ENCODE measurements around the gene DCLK1.

DCLK1 gene

DNA sequence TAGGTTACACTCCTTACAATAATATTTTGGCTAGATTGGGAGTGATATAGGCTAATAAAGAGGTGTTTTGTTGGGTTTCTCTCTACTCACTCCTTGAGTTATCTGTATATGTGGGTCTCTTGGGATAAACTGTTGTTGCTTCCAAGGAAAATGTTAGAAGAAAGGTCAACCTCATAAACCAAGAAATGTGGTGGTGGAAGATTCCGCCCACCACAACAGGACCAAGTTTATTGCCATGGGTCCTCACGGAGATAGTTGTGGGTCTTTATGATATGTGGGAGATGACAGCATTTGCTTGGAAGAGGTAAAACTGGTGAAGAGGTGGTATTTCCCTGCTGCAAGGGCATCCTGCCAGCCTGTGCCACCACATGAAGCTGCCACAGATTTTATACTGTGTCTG, 259.6 kb downstream of the DCLK1 start:
- DNase-seq (ENCODE audit: low read depth in 1 of 2, low spot score in 1 of 2), result no peak

DNA sequence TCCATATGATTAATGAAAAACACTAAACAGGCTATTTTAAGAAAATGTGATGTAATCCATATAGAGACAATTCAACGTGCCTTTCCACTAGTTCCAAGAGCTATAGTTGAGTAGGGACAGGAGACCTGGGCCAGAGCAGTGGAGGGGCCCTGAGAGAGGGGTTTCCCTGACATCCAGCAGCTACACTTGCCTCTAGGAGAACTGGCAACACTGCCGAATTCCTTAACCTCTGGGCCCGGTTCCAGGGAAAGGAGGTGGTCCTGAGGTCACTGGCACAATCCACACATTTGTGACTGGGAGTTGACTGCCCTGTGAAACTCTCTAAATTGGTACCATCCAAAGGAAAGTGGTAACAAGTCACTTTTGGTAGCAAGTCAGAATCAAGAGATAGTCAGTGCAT, 264.4 kb downstream of the DCLK1 start:
- no peak for DNase-seq (ENCODE audit: low read depth in 1 of 2, low spot score in 1 of 2)

DNA sequence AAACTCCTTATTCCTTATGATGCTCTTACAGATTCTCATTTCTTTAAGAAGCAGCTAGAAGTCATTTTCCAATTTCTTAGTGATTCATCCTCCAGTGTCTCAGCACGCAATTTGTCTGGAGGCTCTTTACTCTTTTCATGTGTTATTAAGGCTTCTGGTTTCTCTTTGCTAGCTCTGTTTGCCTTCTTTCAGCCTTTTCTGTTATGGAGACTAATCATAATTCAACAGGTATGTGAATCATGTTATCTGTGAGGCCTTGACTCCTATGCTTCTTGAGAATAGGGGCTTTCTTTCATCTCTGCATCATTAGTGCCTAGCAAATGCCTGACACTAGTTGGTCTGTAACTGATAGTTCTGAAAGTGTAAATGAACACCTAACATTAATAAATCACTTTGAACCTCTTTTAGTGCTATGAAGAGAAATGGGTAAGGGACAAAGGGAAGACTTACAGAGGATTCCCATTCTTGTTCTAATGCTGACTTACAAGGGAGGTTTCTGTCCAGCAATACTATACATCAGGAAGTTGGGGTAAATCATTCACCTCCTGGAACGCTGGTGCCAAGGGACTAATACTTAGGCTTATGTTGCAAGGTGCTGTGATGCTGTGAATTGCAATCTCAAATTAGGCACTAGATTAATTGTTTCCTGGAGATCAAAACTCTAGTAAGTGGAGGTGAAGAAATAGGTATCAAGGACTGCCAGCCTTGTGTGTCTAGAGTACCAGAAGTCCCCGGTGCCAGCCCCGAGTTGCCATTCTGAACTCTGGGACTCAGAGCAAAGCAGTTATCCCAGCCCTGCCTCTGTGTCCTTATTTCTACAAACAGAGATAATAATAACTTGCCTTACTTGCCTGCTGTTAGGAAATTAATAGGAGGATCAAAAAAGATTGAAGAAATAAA, 265.6 kb downstream of the DCLK1 start:
- no peak for DNase-seq (ENCODE audit: low read depth in 1 of 2, low spot score in 1 of 2)

DNA sequence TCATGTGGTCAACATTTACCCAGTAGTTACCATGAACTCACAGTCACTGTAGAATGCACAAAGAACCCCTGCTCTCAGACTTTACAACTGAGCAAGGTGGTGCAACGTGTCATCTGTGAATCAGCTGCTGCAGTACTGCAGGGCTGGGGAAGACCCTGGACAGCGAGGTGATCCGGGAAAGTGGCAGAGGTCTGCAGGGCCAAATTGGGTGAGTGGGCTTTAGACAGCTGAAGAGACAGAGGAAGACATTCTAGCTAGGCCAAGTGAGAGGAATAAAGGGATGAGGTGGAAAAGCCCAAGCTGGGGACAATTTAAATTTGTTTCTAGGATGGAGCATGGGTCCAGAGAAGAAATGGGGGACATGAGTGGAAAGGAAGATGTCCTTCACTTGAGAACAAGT, 270.5 kb downstream of the DCLK1 start:
- no peak for DNase-seq (ENCODE audit: low read depth in 1 of 2, low spot score in 1 of 2)

DNA sequence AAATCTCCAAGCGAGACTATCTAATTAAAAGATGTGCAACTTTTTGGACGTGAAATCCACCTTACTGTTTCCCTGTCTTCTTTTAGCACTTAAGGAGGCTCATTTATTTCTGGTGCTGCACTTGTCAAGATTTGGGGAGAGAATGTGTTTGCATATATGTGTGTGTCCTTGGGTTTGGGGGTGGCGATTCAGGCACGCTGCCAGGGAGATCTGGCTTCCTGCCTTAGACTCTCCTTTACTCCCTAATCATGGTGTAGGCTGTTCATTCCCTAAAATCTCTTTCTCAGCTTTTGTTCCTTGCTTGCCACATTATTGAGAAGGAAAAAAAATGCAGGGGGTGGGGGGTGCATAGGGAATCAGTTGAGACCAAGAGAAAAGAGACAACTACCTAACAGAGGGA, 271.2 kb downstream of the DCLK1 start:
- DNase-seq (ENCODE audit: low read depth in 1 of 2, low spot score in 1 of 2), result no peak

DNA sequence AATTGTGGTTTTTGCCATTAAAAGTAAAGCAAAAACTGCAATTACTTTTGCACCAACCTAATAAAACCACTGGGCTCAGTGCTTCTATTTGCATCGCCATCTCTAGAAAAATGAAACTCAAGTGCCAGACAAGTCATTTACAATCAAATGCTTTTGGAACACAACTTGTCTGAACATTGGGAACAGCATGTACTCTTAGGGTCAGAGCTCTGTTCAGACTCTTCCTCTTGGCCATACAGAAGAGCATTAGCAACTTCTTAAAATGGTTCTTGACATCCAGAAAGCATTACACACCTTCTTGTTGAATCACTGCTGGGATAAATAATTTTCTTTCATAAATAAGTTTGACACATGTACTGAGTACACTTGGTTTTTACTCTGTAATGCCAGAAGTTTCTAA, 272.5 kb downstream of the DCLK1 start:
- DNase-seq (ENCODE audit: low read depth in 1 of 2, low spot score in 1 of 2), result no peak

DNA sequence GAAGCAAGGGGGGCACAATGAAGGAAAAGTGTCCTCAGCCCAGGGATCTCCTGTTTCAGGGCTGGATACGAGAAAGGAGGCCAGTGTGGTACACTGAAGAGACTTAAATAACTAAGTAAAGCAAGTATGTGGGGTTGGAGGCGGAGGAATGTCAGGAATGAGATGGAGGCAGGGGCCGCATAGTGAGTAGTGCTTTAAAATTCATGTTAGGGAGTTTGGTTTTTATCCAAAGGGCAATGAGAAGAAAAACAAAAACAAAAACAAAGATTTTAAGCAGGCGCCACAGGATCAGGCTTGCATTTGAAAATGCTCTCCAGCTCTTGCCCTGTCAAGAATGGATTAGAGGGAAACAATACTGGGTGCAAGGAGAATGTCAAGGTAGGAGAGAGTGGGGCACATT, 273.4 kb downstream of the DCLK1 start:
- no peak for DNase-seq (ENCODE audit: low read depth in 1 of 2, low spot score in 1 of 2)

DNA sequence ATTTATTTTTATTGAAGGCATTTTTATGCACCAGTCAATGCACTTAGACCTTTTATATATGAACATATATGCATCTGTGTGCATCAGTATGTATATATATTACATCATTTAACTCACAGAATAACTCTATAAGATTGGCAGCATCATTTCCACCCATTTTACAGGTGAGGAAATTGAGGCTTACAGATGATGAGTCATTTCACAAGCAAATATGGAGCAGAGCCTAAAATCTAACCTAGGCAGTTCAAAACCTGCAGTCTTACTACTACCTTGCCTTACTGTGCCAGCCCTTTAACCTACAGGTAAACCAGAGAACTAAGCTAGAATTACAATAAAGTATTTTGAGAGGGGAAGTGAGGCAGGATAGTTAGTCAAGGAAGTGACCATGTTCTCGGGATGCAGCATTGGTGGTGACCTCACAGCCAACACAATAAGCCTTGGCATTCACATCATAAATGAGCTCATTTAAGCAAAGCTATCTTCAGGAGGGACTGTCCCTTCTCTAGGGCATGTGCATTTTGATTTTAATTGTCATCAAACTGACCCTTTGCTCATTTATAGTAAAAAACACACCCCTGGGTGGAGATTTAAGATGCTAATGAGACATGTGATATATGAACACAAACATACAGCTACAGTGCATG, 274.3 kb downstream of the DCLK1 start:
- DNase-seq (ENCODE audit: low read depth in 1 of 2, low spot score in 1 of 2), result no peak

DNA sequence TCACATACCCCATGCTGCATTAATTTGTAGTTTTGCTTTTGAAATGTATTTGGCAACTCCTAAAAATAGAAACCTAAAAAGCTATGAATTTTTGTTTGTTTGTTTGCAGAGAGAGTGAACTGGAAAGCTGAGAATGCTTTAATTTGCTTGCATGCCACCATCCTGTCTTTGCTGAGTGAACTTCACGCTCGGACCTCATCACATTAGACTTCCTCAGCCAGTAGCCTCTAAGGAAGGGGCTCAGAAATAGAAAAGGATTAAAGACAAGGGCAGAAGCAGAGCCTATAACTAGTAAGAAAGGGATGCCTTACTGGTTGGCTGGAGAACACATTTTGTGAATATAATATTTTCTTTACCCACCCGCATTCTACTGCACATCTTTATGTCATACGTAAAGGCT, 275.1 kb downstream of the DCLK1 start:
- DNase-seq (ENCODE audit: low read depth in 1 of 2, low spot score in 1 of 2), result no peak

DNA sequence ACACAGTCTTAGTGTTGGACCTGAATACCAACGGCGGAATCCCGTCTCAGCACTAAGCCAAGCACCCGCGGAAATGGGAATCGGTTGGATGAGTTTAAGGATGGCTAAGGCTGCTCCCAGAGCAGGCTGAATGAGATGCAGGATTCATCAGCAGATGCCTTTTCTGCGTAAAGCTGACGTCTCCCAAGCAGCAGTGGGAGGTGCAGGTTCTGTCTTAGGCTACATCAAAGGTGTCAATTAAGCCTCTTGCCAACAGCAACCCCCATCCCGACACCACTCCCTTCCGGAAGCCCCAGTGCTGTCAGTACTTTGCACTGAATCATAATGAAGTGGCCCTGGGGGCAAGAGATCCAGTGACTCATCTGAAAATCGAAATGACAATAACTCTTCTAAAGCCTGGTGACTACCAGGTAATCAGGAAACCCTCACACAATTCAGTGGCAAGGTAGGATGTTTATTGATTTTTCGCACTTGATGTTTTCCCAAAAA, 275.6 kb downstream of the DCLK1 start:
- DNase-seq (ENCODE audit: low read depth in 1 of 2, low spot score in 1 of 2), result no peak

DNA sequence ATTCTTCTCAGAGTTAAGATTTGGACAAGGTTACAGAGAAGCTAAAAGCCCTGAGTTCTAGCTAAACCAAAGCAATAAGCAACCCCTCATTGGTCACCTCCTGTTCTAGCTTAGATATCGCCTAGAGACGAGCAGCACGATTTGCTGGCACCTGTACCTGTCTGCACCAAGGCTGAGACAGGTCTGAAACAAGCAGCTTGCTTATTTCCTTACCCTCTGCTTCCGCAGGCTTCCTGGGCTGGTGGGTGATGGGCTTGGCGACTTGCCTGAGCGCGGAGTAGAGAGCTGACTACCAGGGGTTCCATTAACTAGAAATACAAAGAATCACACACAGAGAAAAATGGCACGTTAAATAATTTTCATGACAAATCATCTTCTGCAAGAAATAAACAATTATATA, 276.9 kb downstream of the DCLK1 start:
- DNase-seq (ENCODE audit: low read depth in 1 of 2, low spot score in 1 of 2), result no peak

DNA sequence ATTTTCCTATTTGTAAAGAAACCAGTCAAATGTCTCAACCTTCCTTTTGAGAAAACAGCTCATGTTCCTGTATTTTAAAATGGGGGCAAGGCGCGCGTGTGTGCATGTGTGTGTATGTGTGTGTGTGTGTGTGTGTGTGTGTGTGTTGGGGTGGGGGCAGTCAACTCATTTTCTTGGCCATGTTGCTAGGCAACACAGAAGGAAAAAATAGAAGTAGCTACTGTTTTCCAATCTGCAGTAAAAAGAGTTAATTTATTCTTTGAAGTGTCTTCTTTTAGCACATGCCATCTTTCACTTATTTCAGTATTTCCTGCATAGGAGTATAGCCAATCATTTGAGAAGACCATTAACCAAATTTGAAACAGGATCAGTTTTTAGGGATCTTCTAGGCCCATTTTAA, 279.3 kb downstream of the DCLK1 start:
- DNase-seq (ENCODE audit: low read depth in 1 of 2, low spot score in 1 of 2), result no peak

DNA sequence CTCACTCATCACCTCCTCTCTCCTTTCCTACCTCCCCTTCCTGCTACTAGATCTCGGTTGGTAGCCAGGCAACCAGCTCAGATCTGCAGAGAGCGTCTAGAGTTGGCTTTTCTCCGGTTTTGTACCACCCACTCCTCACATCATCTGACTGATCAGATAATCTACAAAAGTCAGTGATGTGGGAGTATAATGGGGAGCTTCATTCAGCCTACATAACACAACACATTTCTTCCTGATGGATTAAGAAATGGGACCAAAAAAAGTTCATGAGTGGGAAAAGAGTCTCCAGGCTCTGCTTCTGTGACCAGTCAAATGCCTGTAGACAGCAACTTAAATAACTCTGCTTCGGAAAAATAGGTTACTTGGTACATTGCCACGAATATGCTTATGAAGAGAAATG, 279.8 kb downstream of the DCLK1 start:
- no peak for DNase-seq (ENCODE audit: low read depth in 1 of 2, low spot score in 1 of 2)

DNA sequence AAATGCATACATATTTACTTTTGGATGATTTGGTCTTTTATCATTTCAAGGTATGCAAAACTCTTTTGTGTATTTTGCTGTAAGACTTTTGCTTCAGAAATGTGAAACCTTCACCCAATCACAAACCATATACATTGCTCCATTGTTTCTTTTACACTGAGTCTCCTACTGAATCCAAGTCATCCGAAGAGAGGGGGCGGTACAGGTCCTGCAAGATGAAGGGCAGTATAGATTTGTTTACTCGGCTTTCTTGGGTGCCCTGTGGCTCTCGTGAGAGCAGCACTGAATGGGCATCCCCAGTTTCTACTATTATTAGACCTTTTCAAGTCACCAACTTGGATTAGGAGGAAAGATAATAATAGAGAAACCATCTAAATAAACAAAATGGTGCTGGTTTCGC, 280.6 kb downstream of the DCLK1 start:
- DNase-seq (ENCODE audit: low read depth in 1 of 2, low spot score in 1 of 2), result no peak

DNA sequence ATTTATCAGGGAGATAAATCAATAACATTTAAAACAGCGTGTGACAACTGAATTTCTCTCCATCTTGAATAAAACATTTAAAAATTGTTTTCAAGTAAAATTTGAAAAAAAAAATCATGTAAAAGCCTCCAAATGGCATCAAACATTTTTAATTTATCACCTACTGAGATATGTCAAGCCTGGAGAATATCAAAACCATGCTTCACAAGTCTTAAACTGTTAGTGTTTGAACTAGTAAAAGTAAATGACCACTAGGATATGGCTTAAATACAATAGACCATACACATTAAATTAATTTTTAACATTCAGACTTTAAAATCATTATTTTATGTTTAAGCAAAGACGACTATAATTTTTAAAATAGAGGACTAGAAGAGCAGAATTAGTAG, 281.9 kb downstream of the DCLK1 start:
- no peak for DNase-seq (ENCODE audit: low read depth in 1 of 2, low spot score in 1 of 2)

DNA sequence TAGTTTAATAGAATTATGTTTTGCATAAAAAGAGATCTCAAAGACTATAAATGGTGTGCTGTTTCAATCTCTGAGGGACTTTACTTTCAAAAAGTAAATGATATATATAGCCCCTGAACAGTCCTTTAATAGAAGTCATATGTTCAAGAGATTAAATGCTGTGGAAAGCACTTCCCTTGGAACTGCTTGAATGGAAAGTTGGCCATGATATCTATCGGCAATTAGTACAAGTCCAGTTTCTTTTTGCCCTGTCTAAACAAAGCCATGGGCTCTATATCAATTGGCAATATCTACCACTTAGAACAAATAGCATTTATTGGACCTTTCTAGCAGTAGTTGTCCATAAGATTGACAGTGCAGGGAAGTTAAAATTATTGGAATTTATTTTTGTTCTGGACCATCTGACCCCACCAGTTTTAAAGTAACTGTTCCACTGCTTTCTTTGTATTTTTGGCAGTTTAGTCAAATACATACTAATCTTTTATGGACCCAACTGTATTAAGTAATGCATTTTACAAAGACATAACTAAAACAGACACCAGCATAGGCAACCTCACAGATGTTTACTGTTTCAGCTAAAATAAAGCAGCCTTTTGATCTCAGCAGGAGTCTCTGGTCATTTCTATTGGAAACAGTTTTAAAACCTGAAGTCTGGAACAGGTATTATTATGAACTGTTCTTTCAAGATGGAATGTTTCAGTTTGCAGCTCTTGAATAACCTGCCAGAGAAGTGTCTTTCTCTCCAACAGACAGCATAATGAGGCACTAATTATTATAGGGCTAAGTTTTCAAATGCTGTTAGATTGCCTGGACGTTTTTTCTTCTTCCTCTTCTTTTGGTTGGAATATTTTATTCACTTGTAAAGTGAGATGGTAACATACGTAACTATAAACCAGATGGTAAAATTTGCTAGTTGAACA, 282.6 kb downstream of the DCLK1 start:
- no peak for DNase-seq (ENCODE audit: low read depth in 1 of 2, low spot score in 1 of 2)

DNA sequence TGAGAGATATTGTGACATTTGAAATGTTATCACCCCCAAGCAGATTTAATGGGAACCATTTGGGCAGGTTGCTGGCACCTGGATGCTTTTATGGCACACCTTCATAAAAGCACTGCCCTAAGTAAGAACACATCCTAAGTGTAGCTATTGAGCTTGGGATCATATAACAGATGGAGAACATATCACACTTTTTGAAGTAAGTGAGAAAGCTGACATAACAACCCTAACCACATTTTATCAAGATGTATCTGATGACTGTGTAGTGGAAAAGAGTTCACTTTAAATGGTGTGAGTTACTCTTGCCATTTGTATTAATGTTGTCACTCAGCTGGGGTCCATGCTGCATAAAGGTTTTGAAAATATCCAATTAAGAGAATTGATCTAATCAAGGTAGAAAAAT, 287.9 kb downstream of the DCLK1 start:
- no peak for DNase-seq (ENCODE audit: low read depth in 1 of 2, low spot score in 1 of 2)

DNA sequence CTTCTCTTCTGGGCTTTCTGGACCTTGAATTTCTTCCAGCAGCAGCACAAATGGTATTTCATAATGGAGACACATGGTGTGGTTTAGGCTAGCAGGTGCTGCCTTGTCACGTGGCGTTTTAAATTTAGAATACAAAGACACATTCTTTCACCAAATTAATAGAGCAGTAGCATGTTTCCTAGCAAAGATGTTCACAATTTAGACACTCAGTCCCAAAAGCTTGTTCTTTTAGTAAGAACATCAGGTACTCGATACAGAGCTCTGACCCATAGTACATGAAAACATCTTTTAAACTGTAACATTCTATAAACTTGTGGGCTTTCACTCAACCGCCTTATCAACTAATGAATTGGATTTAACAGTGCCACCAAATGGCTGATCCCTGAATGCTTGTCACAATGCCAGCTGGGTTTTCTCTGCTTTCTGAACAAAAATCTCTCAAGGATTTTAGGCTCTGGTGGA, 290.1 kb downstream of the DCLK1 start:
- no peak for DNase-seq (ENCODE audit: low read depth in 1 of 2, low spot score in 1 of 2)

DNA sequence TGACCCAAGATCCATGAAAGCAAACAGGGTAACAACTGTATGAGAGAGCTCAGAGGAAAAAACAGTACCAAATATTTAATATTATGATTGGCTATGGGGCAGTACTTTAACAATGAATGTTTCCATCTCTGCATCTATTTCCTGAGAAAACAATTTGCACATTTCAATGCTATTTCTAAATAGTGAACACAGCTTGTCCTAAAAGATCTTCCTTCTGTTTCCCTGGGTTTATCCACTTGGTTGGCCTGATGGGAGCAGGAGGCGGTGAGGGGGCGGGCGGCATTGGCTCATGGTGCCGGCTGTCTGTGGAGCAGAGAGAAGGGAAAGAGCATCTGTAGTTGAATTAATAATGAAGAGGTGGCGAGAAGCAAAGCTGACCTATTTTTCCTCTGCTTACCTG, 291.4 kb downstream of the DCLK1 start:
- DNase-seq (ENCODE audit: low read depth in 1 of 2, low spot score in 1 of 2), result no peak

DNA sequence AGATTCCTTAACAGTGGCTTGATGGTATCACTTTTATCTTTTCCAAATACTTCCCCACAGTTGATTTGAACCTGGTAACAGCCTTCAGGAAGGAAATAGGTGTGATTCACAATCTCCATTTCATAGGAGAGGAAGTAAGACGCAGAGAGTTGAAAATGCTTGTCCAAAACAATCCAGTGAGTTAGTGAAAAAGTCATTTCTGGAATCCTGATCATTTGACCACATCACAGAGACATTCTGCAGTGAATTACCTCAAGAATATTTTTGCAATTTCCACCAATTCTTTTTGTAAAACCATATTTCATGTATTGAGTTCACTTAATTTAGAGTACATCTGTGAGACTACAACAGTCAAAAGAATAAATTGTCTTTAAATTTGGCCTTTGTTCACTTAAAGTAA, 292.8 kb downstream of the DCLK1 start:
- no peak for DNase-seq (ENCODE audit: low read depth in 1 of 2, low spot score in 1 of 2)

DNA sequence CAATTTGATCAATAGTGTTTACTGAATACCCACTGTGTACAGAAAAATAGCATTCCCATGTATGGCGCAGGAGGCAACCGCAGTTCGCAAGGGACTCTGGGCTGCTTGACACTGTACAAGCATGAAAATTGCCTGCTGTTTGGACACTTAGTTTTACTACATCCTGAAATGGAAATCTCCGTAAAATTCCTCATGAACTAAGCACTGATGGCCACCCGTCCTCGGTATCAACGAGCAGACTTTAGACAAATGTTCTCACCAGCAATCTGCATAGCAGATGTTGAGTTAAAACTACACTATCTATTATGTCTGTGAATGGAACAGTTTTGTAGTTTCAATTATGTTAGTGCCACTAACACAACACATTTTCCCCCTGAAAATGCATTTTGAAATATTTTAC, 294.7 kb downstream of the DCLK1 start:
- no peak for DNase-seq (ENCODE audit: low read depth in 1 of 2, low spot score in 1 of 2)

DNA sequence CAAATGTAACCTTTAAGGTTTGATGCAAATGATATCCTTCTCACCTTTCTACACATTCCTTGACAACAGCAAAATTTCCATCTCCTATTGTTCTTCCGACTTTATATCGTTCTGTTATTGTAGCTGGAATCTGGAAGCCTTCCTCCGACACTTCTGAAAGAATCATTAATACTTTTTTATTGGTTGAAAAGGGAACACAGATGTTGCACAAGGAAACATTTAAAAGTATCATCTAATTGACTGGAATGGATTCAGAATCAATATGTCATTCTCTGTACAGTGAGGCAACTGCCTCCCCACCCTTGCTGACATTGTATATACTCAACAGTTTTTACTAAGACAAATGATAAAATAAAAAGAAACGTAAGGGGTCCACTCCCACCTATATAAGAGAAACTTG, 295.2 kb downstream of the DCLK1 start:
- DNase-seq (ENCODE audit: low read depth in 1 of 2, low spot score in 1 of 2), result no peak
